OCI-LY1 (cell line): Measurements from ENCODE around the gene H6PD.

ENCODE experiments used
- H2AFZ ChIP-seq: fragments of 200-600 bp; sonication (generic), shearing (Covaris generic); 2 replicates; pipeline ENCODE4 v1.6.0; 2014; ENCODE audit warnings: antibody characterized with exemption, mild to moderate bottlenecking, low read length
- H3F3A ChIP-seq: fragments of 200-600 bp; sonication (generic), shearing (Covaris generic); 2 replicates; pipeline ENCODE4 v1.6.0; 2014; ENCODE audit warnings: mild to moderate bottlenecking, antibody characterized with exemption, low read length, moderate library complexity; ENCODE audit not compliant: insufficient read depth
- H3K27ac ChIP-seq: fragments of 200-600 bp; sonication (generic); 2 replicates; pipeline ENCODE4 v1.5.1; 2014; ENCODE audit warnings: low read length, mixed run types, mild to moderate bottlenecking, low read depth; ENCODE audit not compliant: poor library complexity, severe bottlenecking
- H3K27me3 ChIP-seq: fragments of 200-600 bp; sonication (generic); 2 replicates; pipeline ENCODE4 v1.6.0; 2014; ENCODE audit warnings: antibody characterized with exemption, mild to moderate bottlenecking, low read length, moderate library complexity; ENCODE audit not compliant: insufficient read depth
- H3K36me3 ChIP-seq: fragments of 200-600 bp; sonication (generic); 2 replicates; pipeline ENCODE4 v1.6.1; 2014; ENCODE audit warnings: mild to moderate bottlenecking, antibody characterized with exemption, low read length, moderate library complexity, mixed read lengths; ENCODE audit not compliant: insufficient read depth
- H3K4me1 ChIP-seq: fragments of 200-600 bp; sonication (generic); 2 replicates; pipeline ENCODE4 v1.5.1; 2014; ENCODE audit warnings: mild to moderate bottlenecking, low read length, moderate library complexity; ENCODE audit not compliant: insufficient read depth, severe bottlenecking
- H3K4me2 ChIP-seq: fragments of 200-600 bp; sonication (generic), shearing (Covaris generic); 2 replicates; pipeline ENCODE4 v1.6.1; 2014; ENCODE audit warnings: low read length
- H3K4me3 ChIP-seq: fragments of 200-600 bp; sonication (generic); 2 replicates; pipeline ENCODE4 v1.5.1; 2014; ENCODE audit warnings: low read length, low read depth, mild to moderate bottlenecking, mixed read lengths; ENCODE audit not compliant: poor library complexity, severe bottlenecking
- H3K79me2 ChIP-seq: fragments of 200-600 bp; shearing (Covaris generic); 2 replicates; pipeline ENCODE4 v1.6.1; 2016; ENCODE audit warnings: mixed run types, low read length, mixed read lengths; ENCODE audit not compliant: insufficient read depth
- H3K9ac ChIP-seq: fragments of 200-600 bp; sonication (generic), shearing (Covaris generic); 2 replicates; pipeline ENCODE4 v1.6.1; 2014; ENCODE audit warnings: mild to moderate bottlenecking, low read length, mixed read lengths
- H3K9me2 ChIP-seq: fragments of 200-600 bp; sonication (generic), shearing (Covaris generic); 2 replicates; pipeline ENCODE4 v1.6.1; 2014; ENCODE audit warnings: low read depth, mild to moderate bottlenecking, low read length, mixed read lengths
- H3K9me3 ChIP-seq: fragments of 200-600 bp; shearing (Covaris generic); 2 replicates; pipeline ENCODE4 v1.6.1; 2014; ENCODE audit warnings: low read length, mixed read lengths
- H4K20me1 ChIP-seq: fragments of 200-600 bp; sonication (generic), shearing (Covaris generic); 2 replicates; pipeline ENCODE4 v1.6.0; 2016; ENCODE audit warnings: mild to moderate bottlenecking, low read length; ENCODE audit not compliant: insufficient read depth
- CTCF ChIP-seq: fragments of 200-600 bp; sonication (generic), shearing (Covaris generic); IDR thresholded peaks from 2 replicates; pipeline ENCODE4 v1.5.1; 2017; ENCODE audit warnings: mild to moderate bottlenecking, antibody characterized with exemption, low read length, moderate library complexity, mixed read lengths
- EZH2 ChIP-seq: fragments of 200-600 bp; sonication (generic), shearing (Covaris generic); IDR thresholded peaks from 2 replicates; pipeline ENCODE4 v1.8.0; 2017; ENCODE audit warnings: borderline replicate concordance, mixed run types, mild to moderate bottlenecking, antibody characterized with exemption, low read length, moderate library complexity, mixed read lengths

H6PD gene

GRCh38 chr1:9260059-9260766 is 25.6 kb downstream of the H6PD start:
- Histone ChIP-seq H3K9me3 (peaks cover 13% of the 10 kb centered on the region), H3K4me2 (no peak overlapping the region), H3K4me3 (no peak overlapping the region), H4K20me1 (no peaks in the 10 kb centered on the region), H2AFZ (no peak overlapping the region), H3K79me2 (no peaks in the 10 kb centered on the region), H3K4me1 (no peaks in the 10 kb centered on the region), H3K36me3 (no peaks in the 10 kb centered on the region), H3F3A (no peaks in the 10 kb centered on the region), H3K9me2 (no peaks in the 10 kb centered on the region), H3K27ac (no peak overlapping the region), H3K9ac (no peak overlapping the region), H3K27me3 (no peaks in the 10 kb centered on the region)
- TF ChIP-seq EZH2 (no peak), CTCF (no peak)

GRCh38 chr1:9261496-9261895 is 26.9 kb downstream of the H6PD start:
- no peak overlapping the region for H3K4me3 ChIP-seq
- no peaks in the 10 kb centered on the region for H3K79me2 ChIP-seq
- peaks cover 13% of the 10 kb centered on the region for H3K9me3 ChIP-seq
- no peaks in the 10 kb centered on the region for H3K9me2 ChIP-seq
- no peak overlapping the region for H3K4me2 ChIP-seq
- no peaks in the 10 kb centered on the region for H4K20me1 ChIP-seq
- no peak overlapping the region for H2AFZ ChIP-seq
- TF ChIP-seq CTCF (no peak), EZH2 (no peak)
- no peaks in the 10 kb centered on the region for H3K4me1 ChIP-seq
- no peaks in the 10 kb centered on the region for H3K36me3 ChIP-seq
- H3F3A ChIP-seq: no peaks in the 10 kb centered on the region
- no peak overlapping the region for H3K9ac ChIP-seq
- no peaks in the 10 kb centered on the region for H3K27me3 ChIP-seq
- no peak overlapping the region for H3K27ac ChIP-seq

- Histone ChIP-seq H4K20me1 (no peaks in the 10 kb centered on the region), H3K4me2 (no peak overlapping the region), H3K79me2 (no peaks in the 10 kb centered on the region), H3K4me1 (no peaks in the 10 kb centered on the region), H3K9me2 (no peaks in the 10 kb centered on the region), H3K9me3 (peaks cover 13% of the 10 kb centered on the region), H2AFZ (no peak overlapping the region), H3K4me3 (no peak overlapping the region), H3F3A (no peaks in the 10 kb centered on the region), H3K27ac (no peak overlapping the region), H3K36me3 (no peaks in the 10 kb centered on the region), H3K27me3 (no peaks in the 10 kb centered on the region), H3K9ac (no peak overlapping the region)
- TF ChIP-seq EZH2 (no peak), CTCF (no peak)
Measured at GRCh38 chr1:9262096-9262986, 27.8 kb downstream of the H6PD start.
